Tibial nerve (tissue), 3 donors: ENCODE data around the gene KRTAP5-4.
"Not testable (repeated sequence)": the region's sequence is repeated elsewhere in the genome, so short reads cannot be mapped to it uniquely, and the experiment has no call there.

ENCODE experiments used
- CTCF ChIP-seq, 5 experiments: fragments of 200-600 bp in 3 of 5; fragments of 450-650 bp in 2 of 5; sonication (generic) in 3 of 5; IDR thresholded peaks; one replicate each; pipeline ENCODE4 v1.5.1; 2016 to 2019; ENCODE audit warnings: antibody characterized with exemption in 5 of 5, mild to moderate bottlenecking in 3 of 5, moderate library complexity in 2 of 5
- POLR2A ChIP-seq, 2 donors: fragments of 450-650 bp; IDR thresholded peaks; one replicate each; pipeline ENCODE4 v1.6.1; 2017; ENCODE audit warnings: antibody characterized with exemption in 2 of 2, mild to moderate bottlenecking in 2 of 2, moderate library complexity in 2 of 2

- not testable (repeated sequence) for TF ChIP-seq CTCF, POLR2A (IDR thresholded peaks at IDR 0.05)
Measured at GRCh38 chr11:1575756-1576155, 46.2 kb downstream of the KRTAP5-4 start.
